K562 treated with DMSO at 1 percent for 12 hours (cell line): ENCODE measurements around the gene TRPC4AP. TPM values are rescaled to one million over a fixed set of nuclear protein-coding genes. Genes with fewer than 3 reads are reported as not detected.

Experiments used
- total RNA-seq: library from RNA; unstranded; fragments of 300-600 nt; gene quantifications from 2 replicates; pipeline ENCODE4 v1.2.3, GENCODE V29; 2022; ENCODE audit not compliant: insufficient read depth

TRPC4AP gene
- 67.0 and 96.4 TPM in 2 replicates for total RNA-seq

GRCh38 chr20:35092524-35093266 is at the start of gene TRPC4AP:
TSS of gene TRPC4AP (minus strand) at chr20:35092807. CDS start at chr20:35092781, 26 bp downstream.

GRCh38 chr20:34955231-34956040 is 137.2 kb downstream of the TRPC4AP start, which contains the start of the genes GSS and MYH7B:
TSS of gene GSS (minus strand) at chr20:34955806. CDS start at chr20:34951852, 3,954 bp downstream.
TSS of gene MYH7B (plus strand) at chr20:34955868. CDS start at chr20:34978006, 22,138 bp downstream.

Other genes with a start within 250 kb of the TRPC4AP start
- gene GGT7, start 220.0 kb downstream of the TRPC4AP start, total RNA-seq = 27.9 and 44.4 TPM in 2 replicates
- 46.9 and 65.9 TPM in 2 replicates for gene ACSS2, start 216.2 kb downstream of the TRPC4AP start, total RNA-seq
- 46.8 and 63.6 TPM in 2 replicates for gene GSS, start 137.0 kb downstream of the TRPC4AP start, total RNA-seq
- not detected in 2 replicates for gene MYH7B, start 136.9 kb downstream of the TRPC4AP start, total RNA-seq
- gene EDEM2, start 54.5 kb upstream of the TRPC4AP start, total RNA-seq = 23.9 and 26.9 TPM in 2 replicates
- 14.7 and 15.9 TPM in 2 replicates for gene PROCR, start 79.3 kb upstream of the TRPC4AP start, total RNA-seq
- gene MMP24, start 133.9 kb upstream of the TRPC4AP start, total RNA-seq = 0.35 TPM in 1 of 2 replicates, not detected in the other
- 108 and 115 TPM in 2 replicates for gene MMP24OS, start 185.3 kb upstream of the TRPC4AP start, total RNA-seq
- gene EIF6, start 192.0 kb upstream of the TRPC4AP start, total RNA-seq = 147 and 233 TPM in 2 replicates
- gene FAM83C, start 199.6 kb upstream of the TRPC4AP start, total RNA-seq = not detected in 2 replicates